Hematopoietic multipotent progenitor cell treated with erythropoietin and hydrocortisone succinate and interleukin-3 and kit ligand, for 8 days (in vitro differentiated cells): Measurements from ENCODE around the gene MAGOH.
A peak's percentile ranks its signal among the peaks of the same experiment; 100 is the strongest.

ENCODE experiments used
- DNase-seq: peaks from one replicate; pipeline ENCODE4 v3.0.0-alpha.2; 2015

MAGOH gene

DNA sequence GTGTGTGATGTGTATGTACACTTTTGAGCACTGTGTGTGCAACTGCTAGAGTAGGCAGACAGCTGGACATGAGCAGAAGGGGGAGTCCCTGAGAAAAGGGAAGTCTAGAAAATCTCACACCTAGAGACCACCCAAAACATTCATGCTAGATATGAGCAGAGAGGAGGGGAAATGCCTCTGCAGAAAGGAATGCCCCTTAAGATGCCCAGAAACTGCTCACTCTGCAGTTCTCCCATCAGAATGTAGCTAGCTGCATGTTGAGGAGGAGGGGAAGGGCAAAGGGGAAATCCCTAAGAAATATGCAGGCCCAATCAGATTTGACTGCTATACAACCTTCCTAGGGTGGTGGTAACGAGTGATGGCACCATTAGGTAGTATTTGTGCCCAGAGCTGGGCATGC is 31.8 kb upstream of the MAGOH start:
- no peak for DNase-seq

DNA sequence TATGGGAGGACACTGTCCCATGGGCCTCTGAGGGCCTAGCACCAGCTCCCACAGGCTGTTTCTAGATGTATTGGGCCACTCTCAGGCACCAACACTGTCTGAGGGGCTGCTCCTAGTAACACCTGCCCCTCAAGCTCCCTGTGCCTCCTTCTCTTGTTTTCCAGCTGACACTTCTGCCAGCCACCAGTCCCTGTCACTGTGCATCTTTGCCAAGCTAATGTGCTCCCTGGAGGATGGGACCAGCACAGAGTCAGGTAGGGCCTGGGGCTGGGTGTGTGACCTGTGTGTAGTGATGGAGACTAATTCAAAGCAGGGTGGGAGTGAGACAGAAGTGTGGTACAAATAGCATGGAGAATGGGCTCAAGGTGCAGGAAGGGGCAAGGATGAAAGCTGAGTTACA is 29.4 kb upstream of the MAGOH start:
- DNase-seq: no peak

DNA sequence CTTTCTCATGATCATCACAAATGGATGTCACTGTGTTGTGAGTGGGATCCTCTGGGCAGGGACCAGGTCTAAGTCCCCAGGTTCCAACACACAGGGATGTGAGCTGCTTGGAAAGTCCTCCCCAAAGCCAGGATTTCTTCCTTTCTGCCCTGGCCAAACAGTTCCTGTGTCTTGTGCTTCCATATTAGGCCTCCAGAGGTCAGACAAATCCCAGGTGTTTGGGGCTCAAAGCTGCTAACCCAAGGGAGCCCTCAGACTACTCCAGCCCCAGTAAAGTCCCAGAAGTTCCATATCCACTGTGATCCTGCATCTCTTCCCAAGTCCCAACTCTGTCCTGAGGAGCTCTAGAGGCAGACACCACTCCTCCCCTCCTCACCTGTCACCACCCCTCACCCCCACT is 27.7 kb upstream of the MAGOH start:
- no peak for DNase-seq

DNA sequence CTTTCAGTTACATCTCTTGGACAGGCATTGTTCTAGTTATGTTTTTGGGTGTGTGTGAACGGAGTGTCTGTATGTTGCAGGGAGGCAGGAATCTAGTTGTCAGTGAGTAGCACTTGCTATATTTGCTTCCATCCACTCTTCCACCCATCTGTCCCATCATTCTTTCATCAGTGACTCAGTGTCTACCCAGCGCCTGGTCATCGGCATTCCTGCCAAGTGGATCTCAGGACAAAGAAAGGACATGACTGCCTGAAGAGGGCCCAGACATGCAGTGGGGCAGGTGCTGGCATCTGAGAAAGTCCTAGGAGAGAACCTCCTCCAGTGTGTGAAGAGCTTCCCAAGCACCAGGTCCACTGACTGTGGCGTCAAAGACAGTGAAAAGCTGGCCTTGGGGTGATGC is 27.3 kb upstream of the MAGOH start:
- no peak for DNase-seq

DNA sequence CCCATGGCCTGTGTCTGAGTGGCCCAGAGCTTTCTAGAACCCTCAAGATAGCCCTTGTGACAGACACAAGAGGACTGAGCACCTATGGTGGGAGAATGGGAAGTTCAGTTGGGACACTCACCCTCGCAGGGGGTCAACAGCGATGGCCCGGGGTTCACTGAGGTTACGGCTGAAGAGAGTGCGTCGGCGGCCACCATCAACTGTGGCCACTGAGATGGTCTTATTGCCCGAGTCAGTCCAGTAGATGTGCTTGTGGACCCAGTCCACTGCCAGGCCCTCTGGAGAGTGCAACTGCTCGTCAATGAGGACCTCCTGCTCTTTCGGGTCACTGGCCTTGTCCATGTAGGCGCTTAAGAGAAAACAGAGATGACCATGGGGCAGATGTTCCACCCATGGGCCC is 25.7 kb upstream of the MAGOH start:
- no peak for DNase-seq

DNA sequence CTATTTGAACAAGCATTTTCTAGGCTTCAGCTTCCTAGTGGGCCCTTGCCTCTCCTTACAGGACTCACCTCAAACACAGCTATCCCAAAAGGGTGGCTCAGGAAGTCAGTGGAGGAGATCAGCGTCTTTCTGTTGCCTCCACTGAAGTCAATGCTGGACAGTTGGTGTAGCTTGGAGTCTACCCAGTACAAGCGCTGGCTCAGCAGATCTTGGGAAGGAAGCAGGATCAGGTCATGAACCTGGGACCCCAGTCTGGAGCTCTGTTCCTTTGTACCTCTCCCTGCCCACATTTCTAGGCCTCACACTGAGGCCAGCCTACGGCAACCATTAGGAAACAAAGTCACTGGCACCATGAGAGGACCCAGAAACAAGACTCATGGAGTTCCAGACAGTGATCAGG is 23.7 kb upstream of the MAGOH start:
- DNase-seq: no peak

DNA sequence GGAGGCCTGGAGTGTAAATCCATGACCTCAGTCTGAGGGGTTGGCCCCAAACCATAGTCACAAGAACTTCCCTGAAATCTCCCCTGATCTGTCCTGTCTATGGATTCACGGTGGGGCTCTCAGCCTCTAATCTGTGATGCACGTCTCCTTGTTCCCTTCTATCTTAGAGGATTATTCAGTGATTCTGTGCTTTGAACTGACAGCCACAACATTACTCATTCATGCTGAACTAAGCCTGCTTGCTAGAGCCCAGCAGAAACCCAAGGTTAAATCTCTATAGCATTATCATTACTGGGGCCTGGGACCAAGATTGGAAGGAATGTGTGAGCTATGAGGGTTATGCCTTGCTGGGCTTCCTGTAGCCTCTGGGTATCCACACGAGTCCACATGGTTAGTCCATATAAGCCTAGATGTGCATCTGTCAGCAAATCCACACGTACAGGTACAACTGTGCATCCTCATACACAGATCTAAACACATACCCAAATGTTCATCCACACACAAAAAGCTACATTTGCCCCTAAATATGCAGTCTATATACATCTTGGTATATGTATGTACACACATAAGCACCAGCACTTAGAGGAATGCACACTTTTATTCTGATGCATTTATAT is 22.4 kb upstream of the MAGOH start:
- no peak for DNase-seq

DNA sequence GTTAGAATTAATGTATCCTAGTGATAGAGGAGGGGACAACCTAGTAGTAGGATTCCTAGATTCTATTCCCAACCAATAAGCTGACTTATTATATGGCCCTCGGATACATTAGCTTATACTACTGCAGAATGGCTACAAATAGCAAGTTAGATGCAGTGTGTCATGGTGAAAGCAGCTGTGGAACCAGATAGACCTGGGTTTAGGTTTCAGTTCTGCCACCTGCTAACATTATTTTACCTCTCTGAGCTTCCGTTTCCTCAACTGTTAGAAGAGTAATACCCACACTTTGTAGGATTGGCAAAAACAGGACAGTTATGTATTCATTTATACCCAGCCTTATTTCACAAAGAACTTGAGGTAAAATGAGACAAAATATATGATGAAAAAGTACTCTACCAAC is 21.6 kb upstream of the MAGOH start:
- no peak for DNase-seq

DNA sequence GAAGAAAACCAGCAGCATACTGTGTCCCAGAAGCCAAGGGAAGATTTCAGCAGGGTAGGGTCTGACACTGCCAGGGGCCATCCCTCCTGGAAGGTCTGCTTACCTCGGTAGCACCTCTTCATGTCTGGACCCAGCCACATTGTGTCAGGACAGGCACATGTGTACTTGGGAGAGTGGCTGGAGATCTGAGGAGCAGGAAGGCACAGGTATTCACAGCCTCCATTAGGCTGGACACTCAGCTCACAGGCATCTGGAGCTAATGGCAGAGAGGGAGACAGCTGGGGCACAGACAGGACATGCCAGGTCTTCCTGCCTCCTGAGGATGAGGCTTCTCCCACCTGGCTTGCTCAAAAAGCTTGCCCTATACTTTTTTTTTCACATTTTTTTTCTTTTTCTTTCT is 19.9 kb upstream of the MAGOH start:
- DNase-seq: no peak

DNA sequence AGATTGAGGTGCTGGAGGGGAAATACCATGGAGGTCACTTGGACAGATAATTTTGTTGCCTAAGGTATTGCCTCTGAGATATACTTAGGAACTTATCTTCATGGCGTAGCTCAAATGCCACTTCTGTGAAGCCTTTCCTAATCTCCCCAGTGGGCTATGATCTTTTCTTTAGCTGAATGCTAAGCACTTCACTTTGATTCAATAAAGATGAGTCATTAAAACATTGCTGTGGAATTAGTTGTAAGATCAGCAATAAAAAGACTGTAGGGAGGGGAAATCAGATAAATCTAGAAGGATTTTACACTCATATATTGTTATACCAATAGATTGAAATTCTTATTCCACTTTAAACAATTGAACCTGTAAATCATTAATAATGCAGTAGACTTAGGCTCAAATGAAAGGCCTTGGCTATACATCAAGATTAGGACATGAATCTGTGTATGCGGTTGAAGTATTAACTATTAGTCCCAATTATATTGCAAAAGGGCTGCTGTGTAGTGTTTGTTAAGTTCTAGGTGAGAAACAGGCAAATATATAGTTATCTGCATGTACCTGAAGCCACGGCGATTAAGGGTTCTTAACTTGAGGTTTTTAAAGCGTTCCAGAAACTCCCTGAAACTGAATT is 19.2 kb upstream of the MAGOH start:
- no peak for DNase-seq

DNA sequence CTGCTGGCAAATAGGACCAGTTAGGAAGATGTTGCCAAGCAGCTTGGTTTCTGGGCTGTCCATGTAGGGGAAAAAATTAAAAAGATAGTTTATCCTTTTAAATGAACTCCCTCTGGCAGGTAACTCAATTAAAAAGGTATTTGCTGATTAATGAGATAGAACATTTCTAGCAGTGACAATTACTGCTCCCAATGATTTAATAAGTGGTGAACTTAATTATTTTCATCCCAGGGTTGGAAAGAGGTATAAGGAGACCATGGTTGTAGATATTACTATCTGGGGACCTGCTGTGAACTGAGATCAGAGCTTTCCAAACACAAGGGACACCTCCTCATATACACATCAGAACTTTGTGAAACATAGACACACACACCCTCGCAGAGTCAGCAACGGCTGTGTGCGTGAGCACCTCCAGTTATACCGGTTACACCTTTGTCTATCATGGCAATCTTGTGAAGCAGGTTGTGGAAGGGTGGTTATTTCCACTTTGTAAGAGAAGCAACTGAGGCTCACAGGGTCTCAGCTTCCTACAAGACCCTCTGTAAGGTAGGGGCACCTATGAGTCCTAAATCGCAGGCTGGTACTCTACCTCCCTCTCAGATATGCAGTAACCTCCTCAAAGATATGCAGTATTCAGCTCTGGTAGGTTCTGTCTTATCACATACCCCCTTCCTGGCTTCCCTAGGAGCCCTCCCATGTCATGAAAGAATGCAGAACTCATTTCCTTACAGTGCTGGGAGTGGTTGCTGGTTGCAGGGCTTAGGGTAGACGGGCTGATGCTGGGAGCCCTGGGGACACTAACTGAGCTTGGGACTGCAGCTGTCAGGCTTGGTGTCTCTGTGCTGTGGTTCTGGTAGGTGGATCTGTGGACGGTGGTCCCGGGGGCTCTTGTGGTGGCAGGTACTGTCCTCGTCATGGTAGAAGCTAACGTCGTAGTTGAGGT is 18.5 kb upstream of the MAGOH start:
- DNase-seq: no peak

DNA sequence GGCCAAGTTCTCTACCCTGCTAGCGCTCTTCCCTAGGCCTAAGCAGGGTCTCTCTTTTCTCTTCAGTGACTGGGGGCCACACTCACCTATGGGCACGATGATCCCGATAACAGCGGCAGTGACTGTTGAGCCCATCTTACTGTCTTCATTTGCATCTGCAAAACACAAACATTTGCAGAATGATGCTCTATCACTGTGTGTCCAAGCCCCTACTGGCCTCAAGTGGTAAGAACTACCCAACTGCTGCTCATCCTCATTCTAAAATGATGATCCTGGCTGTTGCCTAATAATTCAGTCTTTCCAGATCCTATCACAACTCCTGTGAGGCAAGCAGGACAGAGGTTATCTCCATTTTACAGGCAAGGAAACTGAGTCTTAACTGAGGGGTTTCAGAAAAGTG is 16.7 kb upstream of the MAGOH start:
- no peak for DNase-seq

DNA sequence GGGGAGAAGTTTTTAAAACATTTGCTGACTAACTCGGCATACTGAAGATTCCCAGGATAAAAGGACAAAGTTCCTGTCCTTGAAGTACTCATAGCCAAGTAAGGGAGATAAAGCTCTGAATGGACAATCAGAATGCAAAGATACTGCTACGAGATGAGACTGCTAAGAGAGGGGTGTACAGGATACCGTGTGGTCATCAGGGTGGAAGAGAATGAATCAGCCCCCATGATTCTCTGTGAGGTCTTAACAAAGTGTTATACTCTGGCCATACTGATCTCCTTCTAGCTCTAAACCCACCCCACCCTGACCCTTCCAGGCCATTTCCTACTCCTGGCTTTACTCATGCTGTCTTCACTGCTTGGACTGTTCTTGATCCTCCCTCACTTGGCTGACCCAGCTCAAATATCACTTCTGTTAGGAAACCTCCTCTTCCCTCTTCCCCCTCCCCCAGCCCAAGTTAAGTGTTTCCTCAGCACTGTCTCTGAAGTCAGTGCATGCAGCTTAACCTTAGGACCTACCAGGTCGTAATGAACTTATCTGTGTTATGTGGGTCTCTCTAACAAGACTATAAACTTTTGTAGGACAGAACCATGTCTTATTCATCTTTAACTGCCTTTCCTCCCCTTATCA is 15.8 kb upstream of the MAGOH start:
- no peak for DNase-seq

DNA sequence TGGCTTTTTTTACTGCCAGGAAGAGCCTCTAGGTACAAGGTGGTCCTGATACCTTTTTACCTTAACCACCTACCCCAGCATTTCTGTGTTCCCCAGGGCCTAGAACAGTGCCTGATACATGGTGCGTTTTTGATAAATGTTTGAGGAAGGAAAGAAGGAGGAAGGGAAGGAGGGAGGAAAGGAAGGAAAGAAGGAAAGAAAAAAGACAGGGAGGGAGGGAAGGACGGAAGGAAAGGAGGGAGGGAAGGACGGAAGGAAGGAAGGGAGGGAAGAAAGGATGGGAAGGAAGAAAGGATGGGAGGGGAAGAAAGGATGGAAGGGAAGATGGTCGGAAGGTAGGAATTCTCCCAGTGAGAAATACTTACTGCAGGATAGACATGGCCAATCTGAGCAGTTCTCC is 12.0 kb upstream of the MAGOH start:
- no peak for DNase-seq

DNA sequence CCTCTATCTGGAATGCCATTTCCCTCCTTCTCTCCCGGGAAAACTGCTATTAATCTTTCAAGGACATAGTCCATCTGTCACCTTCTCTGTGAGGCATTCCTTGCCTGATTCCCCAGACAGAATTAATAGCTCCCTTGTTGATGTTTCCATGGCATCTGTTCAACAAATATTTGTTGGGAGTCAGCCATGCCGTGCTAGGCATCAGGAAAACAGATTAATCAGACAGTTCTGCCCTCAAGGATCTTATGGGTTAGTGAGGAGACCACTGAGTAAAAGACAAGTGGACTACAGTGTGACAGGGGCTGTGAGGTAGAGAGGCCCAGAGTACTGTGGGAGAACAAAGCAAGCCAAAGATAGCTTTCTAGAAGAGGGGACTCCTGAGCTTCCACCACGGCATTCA is 11.4 kb upstream of the MAGOH start:
- no peak for DNase-seq

DNA sequence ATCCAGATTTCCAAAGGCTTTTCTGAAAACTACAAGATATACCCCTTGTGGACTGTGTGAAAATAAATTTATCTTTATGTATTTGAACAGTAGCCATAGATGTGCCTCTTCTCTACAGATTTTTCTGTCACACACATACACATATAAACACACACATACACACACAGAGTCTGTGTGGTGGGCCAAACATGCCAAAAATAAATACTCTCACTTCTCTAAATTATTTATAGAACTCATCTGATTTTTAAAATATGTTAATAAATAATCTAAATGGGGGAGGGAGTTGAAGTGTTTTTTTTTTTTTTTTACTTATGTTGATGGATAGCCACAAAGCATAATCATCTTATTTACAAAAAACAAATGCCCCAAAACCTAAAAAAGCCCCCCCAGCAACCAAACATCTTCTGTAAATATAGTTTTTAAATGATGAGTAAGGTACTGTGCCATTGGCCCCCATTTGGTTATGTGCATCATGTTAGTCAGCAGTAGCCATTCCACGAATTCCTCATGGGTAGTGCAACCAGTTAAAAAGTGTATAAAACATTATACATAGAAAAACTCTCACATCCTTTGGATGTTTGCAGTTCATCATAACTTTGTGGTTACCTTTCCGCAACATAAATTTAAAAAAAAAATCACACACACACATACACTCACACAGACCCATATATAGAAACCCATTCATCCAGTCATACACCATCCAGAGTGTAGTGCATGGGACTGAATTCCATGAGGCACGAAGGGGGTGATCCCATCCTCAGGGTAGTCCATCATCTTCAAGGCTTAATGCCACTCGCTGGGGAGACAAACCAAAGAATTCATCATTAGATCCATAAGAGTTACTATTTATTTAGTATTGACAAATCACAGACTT is 8.2 kb upstream of the MAGOH start:
- DNase-seq: no peak

DNA sequence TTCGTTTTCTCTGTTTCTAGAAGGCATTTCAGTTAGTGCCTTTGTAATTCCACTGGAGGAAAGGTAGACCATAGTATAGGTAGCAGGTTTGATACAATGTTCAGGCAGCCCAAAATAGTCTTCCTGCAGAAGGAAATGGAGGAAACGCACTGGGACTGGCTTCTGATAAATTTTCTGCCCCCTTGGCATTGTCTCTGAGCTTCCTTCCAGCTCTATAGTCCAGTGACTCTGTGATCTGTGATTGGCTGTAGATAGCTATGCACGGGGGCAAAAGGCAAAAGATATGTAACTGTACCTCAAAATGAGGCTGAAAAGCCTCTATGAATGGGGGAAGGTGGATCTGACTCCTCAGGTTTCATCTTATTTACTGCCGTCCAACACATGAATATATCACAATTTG is 5.8 kb upstream of the MAGOH start:
- no peak for DNase-seq

DNA sequence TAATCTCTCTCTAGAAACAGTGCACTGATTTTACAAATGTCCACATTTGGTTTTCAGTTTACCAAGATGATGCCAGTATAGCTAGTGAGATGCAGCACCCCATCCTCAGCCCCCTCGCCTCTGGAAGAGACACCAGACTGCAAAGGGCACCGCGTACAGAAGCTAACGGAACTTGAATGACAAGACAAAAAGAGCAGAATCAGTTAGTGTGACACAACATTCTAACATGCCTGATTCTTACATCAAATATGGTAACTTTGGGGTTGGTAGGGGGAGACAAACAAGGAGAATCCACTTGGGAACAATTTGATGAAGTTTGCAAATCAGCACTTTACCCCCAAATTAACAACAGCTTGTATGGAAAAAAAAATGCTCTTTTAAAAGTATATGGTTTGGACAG is 4.1 kb upstream of the MAGOH start:
- no peak for DNase-seq

DNA sequence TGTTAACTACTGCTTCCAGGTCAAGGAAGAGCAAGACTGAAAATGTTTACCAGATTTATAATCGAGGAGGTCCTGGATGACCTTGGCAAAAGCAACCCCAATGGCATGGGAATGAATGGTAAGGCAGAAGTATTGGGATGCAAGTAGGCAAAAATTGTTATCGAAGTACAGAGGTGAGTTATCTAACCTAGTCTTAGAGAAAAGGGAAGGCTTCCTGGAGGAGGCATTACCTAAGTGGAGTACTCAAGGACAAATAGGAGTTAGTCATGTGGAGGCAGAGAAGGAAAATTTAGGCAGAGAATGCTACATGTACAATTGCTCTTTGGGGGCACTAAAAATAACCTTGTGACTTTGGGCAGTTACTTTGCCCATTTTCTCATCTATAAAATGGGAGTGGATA is 3.5 kb upstream of the MAGOH start:
- DNase-seq: no peak

DNA sequence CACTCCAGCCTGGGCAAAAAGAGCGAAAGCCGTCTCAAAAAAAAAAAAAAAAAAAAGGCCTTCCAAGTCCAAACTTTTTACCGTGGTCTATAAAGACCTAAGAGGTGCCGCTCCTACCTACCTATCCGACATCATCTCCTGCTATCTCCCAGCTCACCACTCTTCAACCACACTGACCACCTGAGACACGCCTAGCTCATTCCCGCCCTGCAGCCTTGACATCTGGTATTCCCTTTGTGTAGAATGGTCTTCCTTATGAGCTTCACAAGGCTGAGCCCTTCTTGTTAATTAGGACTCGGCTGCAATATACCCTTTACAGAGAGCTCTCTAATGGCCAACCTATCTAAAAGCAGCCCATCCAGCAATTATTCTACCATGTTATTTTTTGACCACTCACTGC is 680 bp downstream of the MAGOH start:
- DNase-seq: no peak

DNA sequence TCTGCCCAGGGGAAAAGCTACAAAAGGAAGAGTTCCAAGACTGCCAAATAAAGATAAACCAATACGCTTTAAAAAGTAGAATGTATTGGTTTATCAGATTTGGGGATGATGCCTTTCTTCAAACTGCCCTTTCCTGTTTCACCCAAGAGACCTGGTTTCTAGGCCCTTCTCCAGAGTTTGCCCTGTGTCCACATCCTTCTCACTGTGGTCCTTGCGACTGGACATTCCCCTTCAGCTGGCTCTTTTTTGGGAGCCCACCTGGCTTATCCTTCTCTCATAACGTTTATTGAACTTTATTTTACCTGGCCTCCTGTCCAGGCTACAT is 17.4 kb downstream of the MAGOH start:
- DNase-seq: no peak

DNA sequence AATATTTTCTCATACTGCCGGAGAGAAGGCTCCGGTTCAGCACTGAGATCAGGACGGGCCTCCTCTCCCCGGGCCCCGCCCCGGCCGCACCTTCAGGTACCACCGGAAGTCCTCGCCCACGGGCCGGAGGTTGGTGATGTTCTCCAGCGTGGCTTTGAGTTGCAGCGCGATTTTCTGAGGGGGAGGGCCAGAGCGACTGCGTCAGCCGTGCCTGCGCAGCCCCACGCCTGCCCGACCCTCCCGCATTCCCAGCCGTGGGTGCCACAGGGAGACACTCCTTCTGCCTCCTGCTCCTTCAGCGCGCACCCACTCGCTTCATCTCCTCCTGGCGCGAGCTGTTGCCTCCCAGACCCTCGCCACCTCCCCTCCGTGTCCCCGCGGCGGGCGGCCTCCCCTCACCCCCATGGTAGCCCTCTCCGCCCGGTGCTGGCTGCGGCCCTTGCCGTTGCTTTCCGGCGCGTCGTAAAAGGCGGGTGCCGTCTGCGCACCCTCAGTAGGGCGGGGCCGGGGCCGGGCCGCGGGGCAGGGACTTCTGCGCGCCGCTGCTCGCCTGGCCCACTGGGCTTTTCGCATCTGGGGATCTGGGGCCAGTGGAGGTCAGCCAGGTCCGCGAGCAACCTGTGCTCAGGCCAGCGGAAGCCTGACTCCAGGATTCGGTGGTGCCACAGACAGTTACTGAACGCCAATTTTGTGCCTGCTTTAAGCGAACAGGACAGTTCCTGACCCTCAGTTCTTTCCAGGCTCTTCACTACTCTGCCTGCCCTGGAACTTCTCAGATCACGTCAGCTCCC is 18.0 kb downstream of the MAGOH start, which contains the start of gene CZIB:
Gene CZIB (minus strand): TSS at position 464 of the 791 bp plus-strand sequence. CDS start 59 bp downstream, at position 405.
- DNase-seq: peak; percentile 93
